DMS153 treated with DMSO at 0.1 percent for 48 hours (cell line): ENCODE data around the gene GPC1.

Source experiments
- DNase-seq: peaks from one replicate; lab custom pipeline; 2025; ENCODE audit not compliant: unreplicated experiment; lab: John Stamatoyannopoulos, UW

GPC1 gene

GRCh38 chr2:240499309-240500301 lies 64.1 kb downstream of the GPC1 start:
- no peak for DNase-seq

GRCh38 chr2:240500561-240501423 lies 65.3 kb downstream of the GPC1 start:
- DNase-seq: no peak

GRCh38 chr2:240501531-240501991 lies 66.1 kb downstream of the GPC1 start:
- no peak for DNase-seq

- no peak for DNase-seq
Observed at GRCh38 chr2:240502059-240502429, 66.6 kb downstream of the GPC1 start.

GRCh38 chr2:240502430-240503121 lies 67.1 kb downstream of the GPC1 start:
- no peak for DNase-seq

- no peak for DNase-seq
Observed at GRCh38 chr2:240503375-240503774, 67.9 kb downstream of the GPC1 start.

GRCh38 chr2:240503848-240504247 lies 68.4 kb downstream of the GPC1 start:
- no peak for DNase-seq

GRCh38 chr2:240505910-240506309 lies 70.4 kb downstream of the GPC1 start:
- DNase-seq: no peak

GRCh38 chr2:240506406-240507059 lies 71.1 kb downstream of the GPC1 start:
- no peak for DNase-seq

GRCh38 chr2:240507060-240507777 lies 71.8 kb downstream of the GPC1 start:
- no peak for DNase-seq

GRCh38 chr2:240507778-240508251 lies 72.4 kb downstream of the GPC1 start:
- no peak for DNase-seq

GRCh38 chr2:240508832-240509545 lies 73.5 kb downstream of the GPC1 start:
- DNase-seq: no peak

GRCh38 chr2:240509667-240510512 lies 74.4 kb downstream of the GPC1 start:
- DNase-seq: no peak

- no peak for DNase-seq
Observed at GRCh38 chr2:240510513-240511210, 75.2 kb downstream of the GPC1 start.

GRCh38 chr2:240511351-240512108 lies 76.1 kb downstream of the GPC1 start:
- DNase-seq: no peak

- no peak for DNase-seq
Observed at GRCh38 chr2:240512109-240512485, 76.6 kb downstream of the GPC1 start.
